HL-60 (cell line): ENCODE data around the gene TC2N.

Source experiments
- DNase-seq, 2 experiments: peaks; one replicate each; pipeline ENCODE4 v3.0.0-alpha.2; 2010 to 2020; ENCODE audit warnings: low read depth in 1 of 2, low spot score in 1 of 2
- H3K27ac ChIP-seq: fragments of 250-450 bp; sonication (Bioruptor Pico); replicated peaks from 2 replicates; pipeline ENCODE4 v1.5.1; 2020; ENCODE audit warnings: mild to moderate bottlenecking, moderate library complexity
- H3K27me3 ChIP-seq: fragments of 250-450 bp; sonication (Bioruptor Pico); 2 replicates; pipeline ENCODE4 v1.5.1; 2021; ENCODE audit warnings: mild to moderate bottlenecking, moderate library complexity; ENCODE audit not compliant: insufficient read depth, poor library complexity, severe bottlenecking
- H3K4me3 ChIP-seq: replicated peaks from 2 replicates; pipeline ENCODE4 v1.5.1; 2011; ENCODE audit warnings: mild to moderate bottlenecking, control low read depth, low read length; ENCODE audit not compliant: insufficient read depth
- CTCF ChIP-seq: IDR thresholded peaks from one replicate; pipeline ENCODE4 v1.5.1; 2011; ENCODE audit warnings: low read length, control low read depth, inconsistent platforms; ENCODE audit not compliant: insufficient read depth
- GABPA ChIP-seq: IDR thresholded peaks from 2 replicates; pipeline ENCODE4 v1.6.1; 2012; ENCODE audit warnings: low read depth
- POLR2AphosphoS5 ChIP-seq: IDR thresholded peaks from 2 replicates; pipeline ENCODE4 v1.6.1; 2012; ENCODE audit warnings: low read depth
- REST ChIP-seq: IDR thresholded peaks from 2 replicates; pipeline ENCODE4 v1.6.1; 2012; ENCODE audit warnings: low read depth; ENCODE audit not compliant: insufficient replicate concordance
- SPI1 ChIP-seq: IDR thresholded peaks from 2 replicates; pipeline ENCODE4 v1.6.1; 2012; ENCODE audit warnings: low read depth, mild to moderate bottlenecking, borderline replicate concordance

The TC2N gene

GRCh38 chr14:91754819-91755218, 112.5 kb downstream of the TC2N start:
- TF ChIP-seq GABPA (no peak), POLR2AphosphoS5 (no peak), SPI1 (no peak), REST (no peak), CTCF (no peak)
- Histone ChIP-seq H3K27me3 (peaks cover 3% of the 10 kb centered on the region), H3K4me3 (no peak overlapping the region), H3K27ac (no peak overlapping the region)
- no peak for DNase-seq

GRCh38 chr14:91754185-91754584, 113.2 kb downstream of the TC2N start:
- no peak for DNase-seq
- TF ChIP-seq SPI1 (no peak), CTCF (no peak), GABPA (no peak)
- Histone ChIP-seq H3K4me3 (no peak overlapping the region), H3K27me3 (peaks cover 3% of the 10 kb centered on the region), H3K27ac (no peak overlapping the region)

- TF ChIP-seq POLR2AphosphoS5 (no peak), GABPA (no peak), CTCF (no peak)
- Histone ChIP-seq H3K27ac (no peak overlapping the region), H3K27me3 (peaks cover 4% of the 10 kb centered on the region), H3K4me3 (no peak overlapping the region)
- DNase-seq = no peak
Observed at GRCh38 chr14:91753501-91754128, 113.7 kb downstream of the TC2N start.

- Histone ChIP-seq H3K27ac (no peak overlapping the region), H3K27me3 (peaks cover 4% of the 10 kb centered on the region), H3K4me3 (no peak overlapping the region)
- DNase-seq = no peak
- TF ChIP-seq SPI1 (no peak), POLR2AphosphoS5 (no peak), GABPA (no peak)
Observed at GRCh38 chr14:91752961-91753360, 114.4 kb downstream of the TC2N start.

GRCh38 chr14:91751719-91752118, 115.6 kb downstream of the TC2N start:
- Histone ChIP-seq H3K27me3 (peaks cover 7% of the 10 kb centered on the region), H3K4me3 (no peak overlapping the region), H3K27ac (no peak overlapping the region)
- DNase-seq = no peak
- TF ChIP-seq CTCF = no peak
- TF ChIP-seq REST = no peak
- no peak for TF ChIP-seq GABPA
- TF ChIP-seq SPI1 = no peak
- TF ChIP-seq POLR2AphosphoS5 = no peak
